Measurements from ENCODE around the gene AGL. TPM values are rescaled to one million over a fixed set of nuclear protein-coding genes. Genes with fewer than 3 reads are reported as not detected.

Gene AGL
- total and polyA plus RNA-seq, 2 of the 8 experiments (the other 6 are each of a cell fraction or from before 2014, with no cell fraction given): 2.7 to 19.2 TPM

- TF ChIP-seq HDAC6 (IDR thresholded peaks at IDR 0.05; ENCODE audit: low read depth, low read length): no peak
- TF ChIP-seq CHD7 (IDR thresholded peaks at IDR 0.05; ENCODE audit: insufficient replicate concordance, low read length): no peak
These were observed 1.8 kb downstream of the AGL start (continued) for GRCh38 chr1:99851850-99852454.
